HG03066 (cell line): ENCODE results near the gene ATP10D.

Experiments
- ATAC-seq: cut with Tn5 transposase; IDR thresholded peaks from one replicate; pipeline ENCODE4 v1.9.1; 2021; ENCODE audit warnings: low read depth; ENCODE audit not compliant: unreplicated experiment

ATP10D gene

DNA sequence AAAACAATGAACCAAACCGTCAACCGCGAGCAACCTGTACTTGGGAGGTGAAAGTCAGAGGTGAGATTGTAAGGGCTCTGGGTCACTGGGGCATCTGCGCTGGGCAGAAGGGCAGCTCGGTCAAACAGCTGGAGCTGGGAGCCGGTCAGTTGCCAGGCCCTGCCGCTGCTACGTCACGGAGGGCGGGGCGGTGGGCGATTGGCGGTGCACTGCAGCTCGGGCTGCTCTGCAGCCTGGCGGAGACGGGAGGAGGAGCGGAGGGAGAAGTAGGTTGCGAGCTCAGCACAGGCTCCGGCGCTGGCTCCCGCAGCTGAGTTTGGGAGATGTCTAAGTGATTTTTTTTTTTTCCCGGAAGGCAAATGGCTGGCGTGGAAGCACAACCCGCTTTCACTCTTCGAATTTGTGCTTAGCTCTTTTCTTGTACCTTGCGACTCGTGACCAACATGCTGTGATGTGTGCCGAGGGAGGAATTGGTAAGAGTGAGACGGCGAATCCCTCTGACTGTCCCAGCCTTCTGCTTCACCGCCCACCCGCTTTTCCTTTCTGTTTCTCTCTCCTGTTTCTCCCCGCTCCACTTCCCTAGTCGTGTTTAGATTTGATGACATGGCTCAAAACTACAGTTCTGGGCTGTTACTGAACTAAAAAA lies at the start of gene ATP10D:
Gene ATP10D (plus strand): TSS at position 229 of the 646 bp plus-strand sequence. CDS start 27,266 bp downstream, outside the sequence.
- peak; percentile 88 for ATAC-seq

DNA sequence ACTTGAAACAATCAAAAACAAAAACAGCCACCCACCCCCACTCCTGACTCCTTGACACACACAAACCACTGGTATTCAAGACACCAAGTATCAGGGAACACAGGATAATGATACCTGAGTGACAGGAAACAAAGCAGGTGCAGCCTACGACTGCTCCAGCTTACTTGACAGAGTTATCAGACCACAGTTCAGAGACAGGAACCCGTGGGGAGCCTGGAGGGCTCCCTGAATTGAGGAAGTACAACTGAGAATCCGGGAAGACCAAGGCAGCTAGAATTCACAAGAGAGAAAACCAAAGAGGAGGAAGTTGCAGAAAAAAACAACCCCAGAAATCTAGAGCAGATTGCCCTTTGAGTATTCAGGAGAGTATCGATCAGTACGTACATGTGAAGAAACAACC lies 42.1 kb upstream of the ATP10D start:
- ATAC-seq, result peak; percentile 80

- no peak for ATAC-seq
These were observed 41.0 kb upstream of the ATP10D start for GRCh38 chr4:47444031-47444430.

GRCh38 chr4:47451657-47452056 lies 33.4 kb upstream of the ATP10D start:
- ATAC-seq, result no peak

- ATAC-seq, result peak; percentile 18
These were observed 22.3 kb upstream of the ATP10D start for GRCh38 chr4:47462799-47463234.

GRCh38 chr4:47463235-47463956 lies 21.7 kb upstream of the ATP10D start, which contains the start of gene COMMD8:
Gene COMMD8, minus strand, starts transcription at chr4:47463702. Its CDS starts 51 bp downstream, at chr4:47463651.
- ATAC-seq, result peak; percentile 89

DNA sequence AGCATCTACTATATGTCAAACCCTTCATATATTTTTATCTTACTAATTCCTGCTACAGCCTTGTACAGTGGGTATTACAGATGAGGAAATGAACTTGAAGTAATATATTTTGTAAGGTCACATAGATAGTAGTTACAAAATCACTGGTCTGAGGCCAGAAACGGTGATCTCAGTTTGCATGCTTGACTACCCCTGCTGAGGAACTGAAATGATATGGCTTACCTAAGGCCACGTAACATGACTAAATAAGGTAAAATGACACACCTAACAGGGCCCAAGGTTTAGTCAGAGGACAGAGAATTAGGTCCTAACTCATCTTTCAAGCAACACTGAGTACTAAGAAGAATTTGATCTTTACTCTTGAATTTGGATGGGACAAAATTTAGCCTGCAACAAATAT lies 20.1 kb upstream of the ATP10D start:
- no peak for ATAC-seq

DNA sequence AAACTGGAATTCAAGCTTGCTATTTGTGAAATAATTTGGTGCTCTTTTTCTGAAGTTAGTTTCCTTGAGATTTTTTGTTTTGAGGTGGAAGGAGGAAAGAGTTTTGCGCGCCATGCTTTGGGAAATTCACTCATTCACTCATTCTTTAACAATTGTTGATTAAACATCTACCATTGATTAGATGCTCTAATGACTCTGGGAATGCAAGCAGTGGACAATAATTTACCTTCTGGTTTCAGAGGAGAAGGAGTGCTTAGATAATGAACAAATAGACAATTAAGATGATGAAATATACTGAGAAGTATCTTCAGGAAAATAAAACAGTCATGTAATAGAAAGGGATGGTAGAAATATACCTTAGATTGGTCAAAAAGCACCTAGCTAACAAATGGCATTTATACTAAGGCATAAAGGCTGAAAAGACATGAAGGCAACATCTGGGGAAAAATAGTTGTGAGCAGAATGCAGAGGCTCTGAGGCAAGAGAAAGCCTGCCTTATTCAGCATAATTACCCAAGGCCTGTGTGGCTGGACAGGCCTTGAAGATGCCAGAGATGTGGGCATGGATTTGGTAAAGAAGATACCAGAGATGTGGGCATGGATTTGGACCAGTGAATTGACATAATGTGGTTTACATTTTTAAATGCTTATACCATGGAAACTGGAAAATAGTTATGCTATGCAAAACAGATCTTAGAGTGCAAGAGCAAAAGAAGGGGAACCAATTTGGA lies 18.9 kb upstream of the ATP10D start:
- no peak for ATAC-seq

- ATAC-seq, result no peak
These were observed 16.2 kb upstream of the ATP10D start for GRCh38 chr4:47468706-47469365.

GRCh38 chr4:47469951-47470350 lies 15.1 kb upstream of the ATP10D start:
- ATAC-seq, result no peak

DNA sequence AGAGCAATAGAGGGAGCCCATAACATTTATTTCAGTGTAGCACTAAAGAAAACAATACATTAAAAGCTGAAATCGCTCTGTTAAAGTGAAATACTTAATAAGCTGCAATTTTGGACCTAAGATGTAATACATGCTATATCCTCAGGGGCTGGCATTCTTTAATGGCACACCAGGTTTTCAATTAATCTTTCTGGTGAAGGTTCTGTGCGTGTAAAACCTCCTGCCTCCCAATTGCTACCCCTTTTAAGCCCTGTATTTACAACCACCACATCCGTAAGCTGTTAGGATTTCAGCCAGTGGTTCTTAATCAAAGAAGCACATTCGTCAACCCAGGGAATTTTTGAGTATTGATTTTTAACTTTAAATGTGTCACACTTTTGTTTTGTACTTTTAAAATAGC lies 14.0 kb upstream of the ATP10D start:
- ATAC-seq, result no peak

- no peak for ATAC-seq
These were observed 13.5 kb upstream of the ATP10D start for GRCh38 chr4:47471591-47471990.

DNA sequence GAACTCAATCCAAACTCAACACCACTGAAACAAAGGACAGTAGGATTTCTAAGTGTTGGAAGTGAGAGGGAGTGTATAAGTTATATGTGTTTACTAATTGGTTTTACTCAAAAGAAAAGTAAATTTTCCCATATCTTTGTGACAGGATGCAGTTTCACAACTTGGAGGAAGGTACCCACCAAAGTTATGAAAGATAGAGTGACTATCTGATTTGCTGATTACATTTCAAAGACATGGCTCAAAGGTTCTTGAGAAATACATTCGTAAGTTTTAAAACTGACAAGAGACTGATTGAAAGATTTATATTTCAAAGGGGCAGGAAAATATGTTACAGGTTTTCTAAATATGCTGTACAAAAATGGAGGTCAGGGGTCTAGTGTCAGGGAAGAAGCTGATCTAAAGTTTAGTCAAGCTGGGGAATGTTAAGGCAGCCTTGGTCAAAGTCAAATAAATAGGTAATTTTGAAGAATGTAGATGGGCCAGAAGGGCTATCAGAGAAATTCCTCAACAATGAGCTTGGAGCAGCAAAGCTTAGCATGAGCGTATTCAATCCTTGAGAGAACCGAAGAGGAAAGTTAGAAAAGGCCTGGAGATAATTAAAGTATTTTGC lies 11.8 kb upstream of the ATP10D start:
- no peak for ATAC-seq

DNA sequence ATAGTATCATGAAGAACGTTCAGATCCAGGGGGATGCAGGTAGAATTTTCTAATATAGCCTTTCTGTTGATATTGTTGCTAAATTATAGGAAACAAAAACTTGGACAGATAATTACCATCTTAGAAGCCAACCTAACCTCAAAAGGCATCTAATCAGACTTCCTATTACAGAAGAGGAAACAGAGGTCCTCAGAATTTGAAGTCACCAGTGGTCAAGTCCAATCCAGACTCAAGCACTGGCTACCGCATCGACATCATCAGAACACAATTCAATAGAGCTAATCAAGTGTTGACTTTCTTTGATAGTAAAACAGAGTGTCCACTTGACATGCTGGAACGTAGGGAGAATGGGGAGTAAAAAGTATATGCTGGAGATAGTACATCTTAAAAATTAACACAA lies 10.3 kb upstream of the ATP10D start:
- ATAC-seq, result no peak

DNA sequence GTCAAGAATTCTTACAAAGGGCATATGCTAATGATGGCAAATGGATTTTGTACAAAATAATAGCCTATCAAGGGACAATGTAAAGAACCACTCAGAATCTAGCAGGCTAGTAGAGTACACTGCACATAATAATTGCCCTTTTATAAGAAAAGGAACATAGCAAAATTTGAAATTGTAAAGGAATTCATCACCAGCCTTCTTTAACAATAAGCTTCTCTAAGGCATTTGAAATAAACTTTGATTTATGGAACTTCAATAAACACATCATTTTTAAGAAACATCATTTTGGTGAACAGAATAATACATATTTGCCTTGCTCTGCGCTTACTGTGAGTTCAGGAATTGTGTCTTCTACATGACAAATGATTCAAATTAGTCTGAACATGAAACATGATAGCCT lies 9.7 kb upstream of the ATP10D start:
- ATAC-seq, result no peak

- ATAC-seq, result no peak
These were observed 6.3 kb upstream of the ATP10D start for GRCh38 chr4:47478804-47479203.

DNA sequence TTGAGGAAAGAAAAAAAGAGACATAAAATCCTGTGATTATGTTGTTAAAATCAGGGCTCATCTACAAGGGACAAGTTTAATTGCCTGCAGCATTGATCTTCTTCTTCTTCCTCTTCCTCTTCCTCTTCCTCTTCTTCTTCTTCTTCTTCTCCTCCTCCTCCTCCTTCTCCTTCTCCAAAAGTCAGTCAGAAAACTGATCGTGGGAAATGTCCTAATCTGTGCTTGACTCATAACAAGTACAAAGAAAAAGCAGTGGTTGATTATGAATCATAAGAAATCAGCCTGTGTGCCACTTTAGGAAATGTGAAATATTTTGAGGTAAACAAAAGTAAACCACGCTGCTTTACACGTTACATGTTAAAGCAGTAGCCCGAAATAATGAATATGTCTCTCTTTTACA lies 2.7 kb upstream of the ATP10D start:
- no peak for ATAC-seq

GRCh38 chr4:47483745-47484144 lies 1.3 kb upstream of the ATP10D start:
- ATAC-seq, result peak; percentile 3

- peak; percentile 32 for ATAC-seq
These were observed 907 bp upstream of the ATP10D start for GRCh38 chr4:47484168-47484567.

GRCh38 chr4:47485768-47486167 lies 693 bp downstream of the ATP10D start:
- no peak for ATAC-seq
